Naive B cell (primary cell): ENCODE data around the gene ISOC2. TPM values are rescaled to one million over a fixed set of nuclear protein-coding genes. Genes with fewer than 3 reads are reported as not detected.

Experiments
- ATAC-seq, 2 donors: fragments of 150-1000 bp; cut with Tn5 transposase; 2 replicates each; pipeline ENCODE4 v1.10.0; 2021; ENCODE audit warnings: low read depth in 2 of 2, mild to moderate bottlenecking in 2 of 2, moderate library complexity in 2 of 2
- DNase-seq: peaks from one replicate; pipeline ENCODE4 v3.0.0; 2022
- H3K27ac Mint-ChIP-seq, 6 donors: one replicate each; pipeline ENCODE4 v1.8.0; 2020 to 2022; ENCODE audit warnings: mild to moderate bottlenecking in 6 of 6, mixed read lengths in 6 of 6, moderate library complexity in 5 of 6, inconsistent platforms in 2 of 6
- H3K27me3 Mint-ChIP-seq, 3 donors: one replicate each; pipeline ENCODE4 v1.8.0; 2021 to 2022; ENCODE audit warnings: mixed read lengths in 3 of 3, mild to moderate bottlenecking in 1 of 3
- H3K36me3 Mint-ChIP-seq, 2 donors: one replicate each; pipeline ENCODE4 v1.8.0; 2020 to 2022; ENCODE audit warnings: mixed read lengths in 2 of 2, inconsistent platforms in 1 of 2, mild to moderate bottlenecking in 1 of 2
- H3K4me1 Mint-ChIP-seq, 3 donors: one replicate each; pipeline ENCODE4 v1.8.0; 2020 to 2022; ENCODE audit warnings: mixed read lengths in 3 of 3, inconsistent platforms in 1 of 3, mild to moderate bottlenecking in 1 of 3, moderate library complexity in 1 of 3
- H3K4me3 Mint-ChIP-seq, 8 donors: one replicate each; pipeline ENCODE4 v1.8.0; 2020 to 2022; ENCODE audit warnings: mild to moderate bottlenecking in 8 of 8, mixed read lengths in 8 of 8, moderate library complexity in 8 of 8, inconsistent platforms in 2 of 8
- H3K9me3 Mint-ChIP-seq, 7 donors: one replicate each; pipeline ENCODE4 v1.8.0; 2020 to 2022; ENCODE audit warnings: mixed read lengths in 7 of 7, mild to moderate bottlenecking in 5 of 7, inconsistent platforms in 2 of 7, moderate library complexity in 1 of 7
- polyA plus RNA-seq, 6 donors: library from polyadenylated mRNA; unstranded; fragments of 300-500 nt; fragmentation: Illumina TruSeq; gene quantifications; one replicate each; pipeline ENCODE4 v1.2.3, GENCODE V29; 2021; ENCODE audit warnings: low read depth in 6 of 6

The ISOC2 gene
- polyA plus RNA-seq, 6 donors from 2014 or later: 21.8 to 57.9 (median 28.0) TPM

GRCh38 chr19:55443045-55443823, 18.2 kb downstream of the ISOC2 start, which contains the start of gene SHISA7:
Gene SHISA7 (minus strand): TSS chr19:55443300. CDS start chr19:55442863, 437 bp downstream.
- Mint-ChIP-seq H3K27me3 (peaks cover 54 to 76% (median 72%) of the 10 kb centered on the region in 3 donors), H3K27ac (peak within 1 kb of the TSS in 2 of 6 donors; percentile 27 to 32), H3K36me3 (peaks cover 0 to 25% of the 10 kb centered on the region in 2 donors), H3K4me1 (peaks cover 22 to 33% (median 32%) of the 10 kb centered on the region in 3 donors), H3K9me3 (peaks cover 0 to 14% (median 4%) of the 10 kb centered on the region in 7 donors), H3K4me3 (peak within 1 kb of the TSS in 6 of 8 donors; percentile 47 to 70 (median 61))
- DNase-seq: no peak
- no peak for ATAC-seq

GRCh38 chr19:55442372-55442961, 19.0 kb downstream of the ISOC2 start:
- Mint-ChIP-seq H3K27ac (no peak overlapping the region), H3K4me3 (peak overlapping the region in 3 of 8 donors; percentile 61 to 70 (median 70)), H3K27me3 (peaks cover 54 to 81% (median 80%) of the 10 kb centered on the region in 3 donors), H3K4me1 (peaks cover 22 to 33% (median 32%) of the 10 kb centered on the region in 3 donors), H3K9me3 (peaks cover 0 to 14% (median 4%) of the 10 kb centered on the region in 7 donors), H3K36me3 (peaks cover 0 to 25% of the 10 kb centered on the region in 2 donors)
- DNase-seq: no peak
- peak; percentile 72 to 81 for ATAC-seq

DNA sequence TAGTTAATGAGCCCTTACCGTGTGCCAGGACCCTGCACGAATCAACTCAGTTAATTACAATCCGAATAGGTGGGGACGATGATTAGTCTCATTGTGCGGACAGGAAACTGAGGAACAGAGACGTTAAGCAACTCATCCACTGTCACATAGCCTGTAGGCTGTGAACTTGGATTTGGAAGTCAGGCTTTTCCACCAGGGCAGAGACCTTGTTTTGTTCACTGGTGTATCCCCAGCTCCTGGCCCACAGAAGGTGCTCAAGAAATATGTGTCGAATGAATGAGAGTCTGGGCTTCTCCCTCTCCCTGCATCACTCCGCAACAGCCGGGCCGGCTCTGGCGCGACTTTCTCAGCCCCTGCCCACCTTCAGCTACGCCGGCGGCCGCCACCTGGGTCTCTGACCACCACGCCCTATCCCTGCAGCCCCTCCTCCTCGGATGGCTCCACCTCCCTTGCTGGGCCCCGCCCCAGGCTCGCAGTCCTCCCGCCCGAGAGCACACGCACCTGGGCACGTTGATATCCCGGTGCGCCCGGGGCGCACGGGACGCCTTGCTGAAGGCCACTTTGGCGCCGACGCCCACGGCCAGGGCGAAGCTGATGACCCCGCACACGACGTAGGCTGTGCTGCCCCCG, 19.6 kb downstream of the ISOC2 start:
- H3K27ac Mint-ChIP-seq: peak overlapping the region in 3 of 6 donors; percentile 18 to 26 (median 21)
- H3K27me3 Mint-ChIP-seq: peaks cover 61 to 88% (median 86%) of the 10 kb centered on the region in 3 donors
- peak; percentile 17 to 43 for ATAC-seq
- H3K4me1 Mint-ChIP-seq: peaks cover 22 to 35% (median 32%) of the 10 kb centered on the region in 3 donors
- DNase-seq: no peak
- H3K9me3 Mint-ChIP-seq: peaks cover 0 to 14% (median 4%) of the 10 kb centered on the region in 7 donors
- H3K4me3 Mint-ChIP-seq: peak overlapping the region; percentile 5 to 84 (median 63)
- H3K36me3 Mint-ChIP-seq: peaks cover 0 to 25% of the 10 kb centered on the region in 2 donors

DNA sequence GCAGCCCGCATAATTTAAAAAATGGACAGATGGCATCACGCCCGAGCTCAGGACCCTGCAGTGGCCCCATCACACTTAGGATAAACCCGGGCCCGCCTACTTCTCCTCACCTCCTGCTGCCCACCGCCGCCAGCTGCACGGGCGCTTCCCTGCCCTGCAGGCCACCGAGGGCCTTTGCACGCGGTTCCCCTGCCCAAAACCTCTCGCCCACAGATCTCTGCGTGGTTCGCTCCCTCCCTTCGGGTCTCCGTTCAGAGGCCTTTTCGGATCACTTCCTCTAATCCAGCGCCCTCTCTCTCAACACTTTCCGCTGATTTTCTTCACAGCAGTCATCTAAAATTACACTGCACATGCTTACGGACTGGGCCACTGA, 20.1 kb downstream of the ISOC2 start:
- Mint-ChIP-seq H3K4me1 (peaks cover 22 to 35% (median 32%) of the 10 kb centered on the region in 3 donors), H3K36me3 (peaks cover 0 to 25% of the 10 kb centered on the region in 2 donors), H3K27ac (peak overlapping the region in 3 of 6 donors; percentile 26 to 51 (median 33)), H3K4me3 (peak overlapping the region; percentile 34 to 84 (median 63)), H3K9me3 (peaks cover 0 to 14% (median 4%) of the 10 kb centered on the region in 7 donors), H3K27me3 (peaks cover 65 to 92% (median 91%) of the 10 kb centered on the region in 3 donors)
- ATAC-seq (peak; percentile 56 to 64), DNase-seq (no peak)

- ATAC-seq: no peak
- Mint-ChIP-seq H3K9me3 (peaks cover 0 to 14% (median 4%) of the 10 kb centered on the region in 7 donors), H3K36me3 (peaks cover 0 to 25% of the 10 kb centered on the region in 2 donors), H3K4me3 (peak overlapping the region in 6 of 8 donors; percentile 34 to 72 (median 64)), H3K27me3 (peaks cover 60 to 92% (median 85%) of the 10 kb centered on the region in 3 donors), H3K27ac (peak overlapping the region in 2 of 6 donors; percentile 10 to 26), H3K4me1 (peaks cover 22 to 35% (median 32%) of the 10 kb centered on the region in 3 donors)
- no peak for DNase-seq
Measured at GRCh38 chr19:55440411-55441105, 20.9 kb downstream of the ISOC2 start.

DNA sequence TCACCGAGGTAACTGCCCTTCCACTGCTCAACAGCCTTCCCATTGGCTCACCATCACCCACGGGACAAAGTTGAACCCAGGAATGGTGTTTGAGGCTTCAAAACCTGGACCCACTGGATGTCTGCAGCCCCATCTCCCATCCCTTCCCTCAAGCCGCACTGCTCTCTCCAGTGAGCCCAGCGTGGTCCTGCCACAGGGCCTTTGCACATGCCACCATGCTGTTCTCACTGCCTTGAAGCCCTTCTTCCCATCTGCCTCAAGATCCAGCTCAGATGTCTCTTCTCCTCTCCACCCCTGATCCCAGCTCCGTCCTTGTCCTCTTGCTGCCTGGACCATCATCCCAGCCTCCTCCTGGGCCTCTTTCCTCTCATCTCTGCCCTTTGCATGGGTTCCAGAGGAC, 22.4 kb downstream of the ISOC2 start:
- Mint-ChIP-seq H3K27ac (peak overlapping the region in 1 of 6 donors; percentile 87), H3K36me3 (peaks cover 0 to 25% of the 10 kb centered on the region in 2 donors), H3K4me1 (peaks cover 22 to 32% (median 32%) of the 10 kb centered on the region in 3 donors), H3K27me3 (peaks cover 47 to 78% (median 73%) of the 10 kb centered on the region in 3 donors), H3K9me3 (peaks cover 0 to 14% (median 4%) of the 10 kb centered on the region in 7 donors), H3K4me3 (no peak overlapping the region)
- no peak for DNase-seq
- ATAC-seq: no peak

DNA sequence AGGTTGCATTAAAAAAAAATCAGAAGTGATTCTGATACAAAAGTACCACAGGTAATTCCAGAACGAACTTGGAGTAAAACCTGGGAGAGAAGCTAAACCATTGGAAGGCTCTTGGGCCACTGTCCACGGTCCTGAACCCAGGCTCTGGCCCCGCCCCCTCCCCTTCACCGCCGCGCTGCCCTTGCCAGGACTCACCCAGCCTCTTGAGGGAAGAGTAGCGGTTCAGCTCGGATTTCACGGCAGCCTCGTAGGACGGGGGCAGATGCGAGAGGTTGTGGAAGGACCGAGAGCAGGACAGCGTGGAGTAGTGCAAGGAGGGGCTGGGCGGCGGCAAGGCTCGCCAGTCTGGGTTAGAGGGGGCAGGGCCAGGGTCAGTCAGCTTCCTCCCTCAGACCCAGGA, 24.0 kb downstream of the ISOC2 start:
- H3K4me3 Mint-ChIP-seq: peak overlapping the region in 1 of 8 donors; percentile 63
- peaks cover 43 to 66% (median 62%) of the 10 kb centered on the region in 3 donors for H3K27me3 Mint-ChIP-seq
- H3K36me3 Mint-ChIP-seq: peaks cover 0 to 25% of the 10 kb centered on the region in 2 donors

DNA sequence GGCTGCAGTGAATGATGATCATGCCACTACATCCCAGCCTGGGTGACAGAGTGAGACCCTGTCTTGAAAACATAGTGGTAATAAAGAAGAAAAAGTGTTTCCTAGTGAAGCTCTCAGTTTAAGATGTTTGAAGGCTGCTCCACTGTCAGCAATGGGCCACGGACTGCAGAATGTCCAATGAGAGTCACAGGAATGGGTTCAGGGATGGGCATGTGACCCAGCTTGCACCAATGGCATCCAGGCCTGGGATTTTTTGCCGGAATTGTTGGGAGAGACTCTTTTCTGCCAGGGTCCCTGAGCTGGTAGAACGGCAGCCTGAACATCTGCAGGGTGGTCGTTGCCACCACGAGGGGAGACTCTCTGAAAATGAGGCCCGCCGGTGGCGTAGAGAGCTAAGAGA, 24.6 kb downstream of the ISOC2 start:
- Mint-ChIP-seq H3K27me3 (peaks cover 47 to 66% (median 63%) of the 10 kb centered on the region in 3 donors), H3K27ac (no peak overlapping the region), H3K4me3 (peak overlapping the region in 1 of 8 donors; percentile 63), H3K36me3 (peaks cover 0 to 25% of the 10 kb centered on the region in 2 donors), H3K4me1 (peaks cover 22% of the 10 kb centered on the region in 3 donors), H3K9me3 (peaks cover 0 to 14% (median 4%) of the 10 kb centered on the region in 7 donors)
- ATAC-seq (no peak), DNase-seq (no peak)

More for the DNA sequence above, 24.0 kb downstream of the ISOC2 start:
- H3K27ac Mint-ChIP-seq: no peak overlapping the region
- no peak for DNase-seq
- ATAC-seq: no peak
- peaks cover 0 to 14% (median 4%) of the 10 kb centered on the region in 7 donors for H3K9me3 Mint-ChIP-seq
- H3K4me1 Mint-ChIP-seq: peaks cover 22 to 25% (median 23%) of the 10 kb centered on the region in 3 donors

GRCh38 chr19:55435020-55435419, 26.4 kb downstream of the ISOC2 start:
- H3K36me3 Mint-ChIP-seq: peaks cover 0 to 13% of the 10 kb centered on the region in 2 donors
- H3K27me3 Mint-ChIP-seq: peaks cover 49 to 67% (median 64%) of the 10 kb centered on the region in 3 donors
- no peak for ATAC-seq
- H3K27ac Mint-ChIP-seq: no peak overlapping the region
- no peak overlapping the region for H3K4me3 Mint-ChIP-seq
- H3K9me3 Mint-ChIP-seq: peaks cover 0 to 11% (median 0%) of the 10 kb centered on the region in 7 donors
- DNase-seq: no peak
- peaks cover 8 to 11% (median 9%) of the 10 kb centered on the region in 3 donors for H3K4me1 Mint-ChIP-seq

- Mint-ChIP-seq H3K4me1 (peaks cover 2 to 7% (median 5%) of the 10 kb centered on the region in 3 donors), H3K4me3 (no peak overlapping the region), H3K27ac (no peak overlapping the region), H3K36me3 (peaks cover 0 to 7% of the 10 kb centered on the region in 2 donors), H3K9me3 (peaks cover 0 to 11% (median 0%) of the 10 kb centered on the region in 7 donors), H3K27me3 (peaks cover 48 to 67% (median 64%) of the 10 kb centered on the region in 3 donors)
- ATAC-seq: no peak
- DNase-seq: no peak
Measured at GRCh38 chr19:55434356-55434919, 27.0 kb downstream of the ISOC2 start.

DNA sequence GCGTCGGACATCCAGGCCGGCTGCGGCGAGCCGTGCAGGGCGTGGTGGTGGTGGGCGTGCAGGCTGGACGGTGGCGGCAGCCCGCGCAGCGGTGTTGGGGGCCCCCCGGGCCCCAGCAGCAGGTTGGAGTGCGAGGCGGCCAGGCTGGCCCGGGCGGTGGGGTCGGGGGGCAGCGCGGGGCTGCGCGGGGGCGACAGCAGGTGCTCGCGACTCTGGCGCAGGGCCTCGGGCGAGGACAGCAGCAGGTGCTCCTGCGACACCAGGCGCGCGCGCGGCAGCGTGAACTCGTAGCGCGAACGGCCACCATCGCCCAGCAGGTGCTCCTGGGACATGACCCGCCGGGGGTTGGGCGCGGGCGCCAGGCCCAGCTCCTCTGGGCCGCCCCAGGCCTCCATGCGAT, 28.1 kb downstream of the ISOC2 start:
- Mint-ChIP-seq H3K4me1 (peaks cover 0 to 3% (median 2%) of the 10 kb centered on the region in 3 donors), H3K36me3 (no peaks in the 10 kb centered on the region), H3K27me3 (peaks cover 41 to 67% (median 64%) of the 10 kb centered on the region in 3 donors), H3K9me3 (peaks cover 0 to 7% (median 0%) of the 10 kb centered on the region in 7 donors), H3K27ac (no peak overlapping the region), H3K4me3 (no peak overlapping the region)
- no peak for ATAC-seq
- DNase-seq: no peak
